ENCODE measurements around the gene RASAL1.
A peak's percentile ranks its signal among the peaks of the same experiment; 100 is the strongest.

Gene RASAL1

DNA sequence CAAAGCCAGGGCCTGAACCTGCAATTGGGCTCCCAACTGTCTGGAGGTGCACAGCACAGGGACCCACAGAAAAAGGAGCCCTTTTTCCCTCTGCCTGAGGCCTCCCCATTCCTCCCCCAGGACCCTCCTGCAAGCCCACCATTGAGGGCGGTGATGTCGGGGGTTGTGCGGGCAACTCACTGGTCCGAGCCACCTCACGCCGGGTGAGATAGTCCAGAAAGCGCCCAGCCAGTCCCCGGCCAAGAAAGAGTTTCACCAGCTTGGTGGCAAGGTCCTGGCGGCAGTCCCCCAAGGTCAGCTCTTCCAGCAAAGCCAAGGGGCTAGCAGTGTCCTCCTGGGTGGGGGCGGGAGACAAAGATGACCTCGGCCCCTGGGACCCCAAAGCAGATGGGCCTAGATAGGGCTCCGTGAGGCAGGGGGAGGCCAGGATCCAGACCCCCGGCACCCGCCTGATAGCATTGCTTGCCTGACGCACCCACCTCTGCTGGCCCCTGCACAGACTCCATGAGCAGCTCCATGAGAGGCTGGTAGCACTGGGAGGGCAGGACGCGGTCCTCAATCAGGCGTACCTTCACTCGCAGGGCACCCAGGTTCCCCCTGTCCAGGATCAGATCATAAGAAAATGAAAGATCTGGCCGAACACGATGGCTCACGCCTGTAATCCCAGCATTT, 20.0 kb downstream of the RASAL1 start:
- DNase-seq = no peak

DNA sequence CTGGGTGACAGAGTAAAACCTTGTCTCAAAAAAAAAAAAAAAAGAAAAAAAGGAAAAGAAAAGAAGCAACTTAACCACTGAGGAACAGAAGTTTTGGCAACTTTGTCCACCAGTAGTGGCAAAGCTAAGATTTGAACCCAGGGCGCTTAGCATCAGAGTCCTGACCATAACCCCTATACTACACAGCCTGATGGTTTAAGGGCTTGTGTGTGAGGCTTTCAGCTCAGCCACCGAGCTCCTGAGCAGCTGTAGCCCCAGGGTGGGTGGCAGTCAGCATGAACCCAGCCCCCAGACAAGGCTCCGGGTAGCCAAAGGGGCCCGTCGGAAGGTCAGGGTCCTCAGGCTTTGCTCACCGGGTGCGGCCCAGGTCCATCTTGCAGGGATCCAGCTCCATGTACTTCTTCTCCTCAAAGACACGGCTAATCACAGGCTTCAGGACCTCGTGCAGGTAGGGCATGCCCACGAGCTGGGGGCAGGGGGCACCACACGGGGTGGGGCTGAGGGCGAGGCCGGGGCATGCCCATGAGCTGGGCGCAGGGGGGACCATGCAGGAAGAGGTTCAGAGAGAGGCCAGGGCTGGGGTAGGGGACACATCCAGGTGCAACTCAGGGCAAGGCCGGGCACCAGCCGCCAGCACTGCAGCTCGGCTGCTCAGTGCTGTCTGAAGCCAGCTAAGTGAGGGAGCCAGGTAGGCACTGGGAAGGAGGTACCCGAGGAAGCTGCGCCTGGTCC, 20.9 kb downstream of the RASAL1 start:
- DNase-seq = no peak

DNA sequence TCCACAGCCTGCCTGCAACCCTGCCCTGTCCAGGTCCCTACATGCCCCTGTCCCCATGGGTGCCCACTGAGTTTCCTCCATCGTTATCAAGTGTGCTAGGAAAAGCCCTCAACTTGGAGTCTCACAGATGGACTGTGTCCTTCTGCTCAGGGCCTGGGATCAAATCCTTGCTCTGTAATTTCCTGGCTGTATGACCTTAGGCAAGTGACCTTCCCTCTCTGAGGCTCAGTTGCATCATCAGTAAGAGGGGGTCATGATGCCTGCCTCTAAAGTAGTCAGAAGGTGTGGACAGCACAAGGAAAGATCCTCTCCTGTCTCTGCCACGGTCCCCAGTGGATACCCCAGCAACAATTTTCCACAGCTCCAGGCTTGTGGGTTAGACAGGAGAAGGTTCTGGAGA, 22.2 kb downstream of the RASAL1 start:
- no peak for DNase-seq

DNA sequence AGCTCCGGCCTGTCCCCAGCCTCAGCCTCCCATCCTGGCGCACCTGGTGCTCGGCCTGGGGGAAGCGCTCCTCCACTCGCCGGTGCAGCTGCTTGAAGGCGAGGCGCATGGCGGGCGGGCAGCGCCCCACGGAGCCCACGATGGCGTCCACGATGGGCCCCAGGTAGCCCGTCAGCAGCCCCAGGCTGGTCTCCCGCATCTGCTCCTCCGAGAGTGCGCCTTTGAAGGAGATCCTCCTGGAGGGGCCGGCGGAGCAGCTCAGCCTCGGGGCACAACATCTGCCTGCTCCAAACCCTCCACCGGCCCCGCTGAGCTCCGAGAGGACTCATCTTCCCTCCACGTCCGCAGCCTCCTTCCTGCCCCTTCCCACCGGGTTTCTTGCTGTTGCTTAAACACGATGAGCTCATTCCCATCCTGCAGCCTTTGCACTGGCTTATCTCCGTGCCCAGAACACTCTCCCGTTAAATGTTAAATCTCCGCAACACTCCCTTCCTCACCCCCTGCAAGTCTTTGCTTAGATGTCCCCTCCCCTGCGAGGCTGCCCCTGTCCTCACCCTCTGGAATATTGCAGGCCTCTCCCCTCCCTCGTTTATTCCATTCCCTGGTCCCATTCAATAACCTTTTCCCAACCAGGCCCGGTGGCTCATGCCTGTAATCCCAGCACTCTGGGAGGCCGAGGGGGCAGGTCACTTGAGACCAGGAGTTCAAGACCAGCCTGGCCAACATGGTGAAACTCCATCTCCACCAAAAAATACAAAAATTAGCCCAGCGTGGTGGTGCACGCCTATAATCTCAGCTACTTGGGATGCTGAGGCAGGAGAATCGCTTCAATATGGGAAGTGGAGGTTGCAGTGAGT, 23.3 kb downstream of the RASAL1 start:
- no peak for DNase-seq

DNA sequence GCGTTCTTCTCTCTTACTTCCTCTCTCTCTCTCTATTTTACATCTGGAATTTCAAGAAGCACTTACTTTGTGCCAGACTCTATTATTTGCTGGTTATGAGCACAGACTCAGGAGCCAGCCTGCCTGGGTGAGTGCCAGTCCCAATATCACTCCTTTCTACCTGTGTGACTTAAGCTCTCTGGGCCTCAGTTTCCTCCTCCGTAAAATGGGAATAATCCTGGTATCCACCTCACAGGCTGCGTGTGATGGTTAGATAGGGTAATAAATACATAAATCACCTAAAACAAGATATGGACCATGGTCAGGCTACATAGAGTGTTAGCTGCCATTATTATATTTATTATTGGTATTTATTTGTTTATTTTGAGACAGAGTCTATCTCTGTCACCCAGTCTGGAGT, 24.3 kb downstream of the RASAL1 start:
- no peak for DNase-seq

DNA sequence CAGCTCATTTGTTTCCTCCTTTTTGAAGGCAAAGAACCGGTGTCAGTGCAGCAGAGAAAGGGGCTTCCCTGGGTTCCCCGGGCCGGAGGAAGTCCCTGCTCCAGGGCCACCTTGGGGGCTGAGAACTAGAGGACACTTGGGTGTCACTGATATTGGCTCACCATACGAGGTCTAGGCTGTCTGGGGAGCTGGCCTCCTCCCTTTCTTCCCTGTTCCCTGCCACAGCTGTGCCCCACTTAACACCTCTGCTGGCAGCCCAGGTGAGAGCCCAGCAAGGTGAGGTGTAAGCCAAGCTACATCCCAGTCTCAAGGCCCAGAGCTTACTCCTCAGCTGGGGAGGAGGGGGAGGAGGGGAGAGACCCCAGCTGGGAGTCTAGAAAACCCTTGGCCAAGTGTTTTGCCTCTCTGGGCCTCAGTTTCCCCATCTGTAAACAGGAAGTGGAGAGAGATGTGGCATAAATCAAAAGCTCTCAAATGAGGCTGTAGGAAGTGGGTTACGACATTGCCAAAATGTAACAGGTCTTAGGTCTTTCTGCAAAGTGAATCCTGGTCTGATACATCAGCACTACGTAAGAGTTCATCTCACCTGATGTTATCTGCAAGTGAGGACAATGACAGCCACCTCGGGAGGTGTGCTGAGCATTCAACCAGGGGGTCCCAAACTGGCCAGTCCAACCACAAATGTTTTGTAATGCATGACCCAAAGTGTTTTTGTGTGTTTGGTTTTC, 25.5 kb downstream of the RASAL1 start:
- no peak for DNase-seq

DNA sequence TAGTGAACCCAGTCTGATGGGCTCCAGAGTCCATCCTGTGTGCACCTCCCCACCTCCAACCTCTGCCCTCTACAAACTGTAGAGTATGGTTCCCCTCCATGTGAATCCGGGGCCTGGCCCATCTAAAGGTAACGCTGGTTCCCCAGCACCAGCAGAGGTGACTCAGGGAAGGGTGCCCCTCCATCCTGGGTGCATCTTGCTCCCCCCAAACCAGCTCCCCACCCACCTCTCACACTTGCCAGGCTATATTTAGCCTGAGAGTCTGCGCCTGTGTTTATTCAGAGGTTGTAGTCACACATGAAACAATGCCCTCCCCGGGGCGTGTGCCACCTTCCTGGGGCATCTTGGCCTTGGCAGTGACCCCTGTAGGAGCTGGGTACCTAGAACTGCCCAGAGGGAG, 26.2 kb downstream of the RASAL1 start:
- DNase-seq = no peak

DNA sequence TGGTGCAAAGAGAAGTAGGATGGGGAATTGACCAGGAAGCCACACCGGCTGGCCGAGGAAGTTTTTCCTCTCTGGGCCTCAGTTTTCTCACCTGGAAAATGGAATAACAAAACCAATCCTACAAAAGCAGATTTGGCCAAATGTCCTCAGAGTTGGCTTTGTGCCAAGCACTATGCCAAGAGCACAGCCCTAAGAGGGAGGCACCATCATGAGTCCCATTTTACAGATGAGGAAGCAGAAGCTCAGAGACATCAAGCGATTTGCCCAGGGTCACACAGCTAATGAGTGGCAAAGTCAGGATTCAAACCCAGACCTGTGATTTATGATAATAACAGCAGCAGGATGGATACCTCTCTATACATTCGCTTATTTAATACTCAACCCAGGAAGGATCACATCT, 27.3 kb downstream of the RASAL1 start:
- no peak for DNase-seq

DNA sequence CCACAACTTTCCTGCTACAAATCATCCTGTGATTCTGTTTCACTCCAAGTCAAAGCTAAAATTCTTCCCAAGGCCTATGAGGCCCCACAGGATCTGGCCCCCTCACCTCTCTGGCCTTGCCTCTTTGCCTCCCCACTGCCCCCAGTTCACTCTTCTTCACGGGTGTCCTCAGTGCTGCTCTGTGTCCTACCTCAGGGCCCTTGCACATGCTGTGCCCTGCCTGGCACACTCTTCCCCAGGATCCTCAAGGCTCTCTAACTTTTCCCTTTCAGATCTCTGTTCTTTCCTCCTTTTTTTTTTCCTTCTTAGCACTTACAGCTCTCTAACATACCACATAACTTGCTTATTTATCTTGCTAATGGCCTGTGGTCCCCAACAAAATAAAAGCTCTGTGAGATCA, 29.2 kb downstream of the RASAL1 start:
- DNase-seq = no peak

DNA sequence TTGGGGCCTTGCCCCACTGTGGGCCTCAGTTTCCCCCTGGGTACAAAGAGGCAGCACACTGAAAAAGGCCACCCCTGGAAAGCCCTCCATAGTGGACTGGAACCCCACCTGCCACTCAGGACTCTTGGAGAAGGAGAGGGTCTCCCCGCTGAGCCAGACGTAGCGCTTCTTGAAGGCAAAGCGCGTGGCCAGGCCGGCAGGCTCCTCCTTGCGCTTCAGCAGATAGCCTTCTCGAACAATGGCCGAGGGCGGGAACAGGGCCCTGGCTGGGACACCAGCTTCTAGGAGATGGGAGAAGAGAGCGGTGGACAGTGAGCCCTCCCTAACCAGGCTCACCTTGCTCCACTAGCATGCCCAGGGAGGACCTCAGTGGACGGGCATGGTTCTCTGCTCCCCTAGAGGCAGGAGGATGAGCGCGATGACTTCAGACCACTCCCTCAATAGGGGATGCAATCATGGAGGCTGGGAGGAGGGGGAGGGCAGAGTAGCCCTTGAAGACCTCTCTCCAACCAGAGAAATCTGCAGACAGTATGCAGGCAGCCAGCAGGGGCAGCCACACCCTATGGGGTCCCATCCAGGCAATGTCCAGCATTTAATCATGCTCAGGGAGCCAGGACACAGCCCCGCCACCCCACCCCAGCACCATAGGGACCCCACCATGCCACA, 29.8 kb downstream of the RASAL1 start:
- no peak for DNase-seq

DNA sequence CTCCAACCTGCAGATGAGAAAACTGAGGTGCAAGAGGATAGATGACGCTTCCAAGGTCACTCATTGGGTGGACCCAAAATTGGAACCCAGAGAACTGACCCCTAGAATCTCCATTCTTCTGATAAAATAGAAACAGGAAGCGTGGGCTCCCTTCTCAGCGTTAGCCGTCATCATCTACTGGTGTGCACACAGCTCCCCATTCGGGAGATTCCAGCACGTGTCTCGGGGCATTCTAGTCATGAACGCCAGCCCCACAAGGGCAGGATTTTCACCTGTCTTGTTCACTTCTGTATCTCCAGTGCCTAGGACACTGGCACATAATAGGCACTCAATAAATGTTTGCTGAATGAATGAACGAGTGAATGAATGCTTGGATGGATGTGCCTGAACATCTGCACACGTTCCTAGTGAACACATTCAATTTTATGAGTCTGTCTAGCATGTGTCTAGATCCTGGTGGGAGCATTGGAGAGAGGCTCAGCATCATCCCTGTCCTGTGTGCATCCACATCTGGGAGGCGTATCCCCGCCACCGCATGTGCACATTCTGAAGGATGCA, 30.5 kb downstream of the RASAL1 start:
- DNase-seq = no peak

DNA sequence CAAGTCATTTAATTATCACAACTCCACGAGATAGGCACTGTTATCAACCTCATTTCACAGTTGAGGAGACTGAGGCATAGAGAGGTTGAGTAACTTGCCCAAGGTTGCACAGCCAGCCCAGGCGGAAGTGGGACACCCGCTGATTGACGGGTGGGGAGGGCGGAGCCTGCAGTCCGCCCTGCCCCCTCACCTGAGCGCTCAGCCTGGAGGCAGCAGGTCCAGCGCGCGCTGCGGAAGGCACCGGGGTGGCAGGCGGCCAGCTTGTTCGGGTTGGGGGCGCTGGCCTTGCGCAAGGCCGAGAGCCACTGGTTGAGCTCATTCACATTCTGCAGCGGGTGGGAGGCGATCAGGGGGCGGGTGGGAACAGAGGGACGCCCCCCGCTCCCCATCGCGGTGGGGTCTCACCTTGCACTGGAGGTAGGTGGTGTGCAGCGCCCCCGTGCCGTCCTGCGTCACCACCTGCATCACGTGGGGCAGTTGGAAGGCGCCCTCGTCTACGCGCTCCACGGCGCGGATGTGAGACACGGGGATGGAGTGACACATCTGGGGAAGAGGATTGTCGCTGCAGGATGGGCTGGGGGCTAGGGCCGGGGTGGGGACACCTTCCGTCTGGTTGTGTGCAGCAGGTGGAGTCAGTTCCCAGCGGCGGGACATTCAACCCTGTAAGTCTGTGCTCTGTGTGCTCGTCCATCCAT, 31.7 kb downstream of the RASAL1 start:
- DNase-seq = no peak

DNA sequence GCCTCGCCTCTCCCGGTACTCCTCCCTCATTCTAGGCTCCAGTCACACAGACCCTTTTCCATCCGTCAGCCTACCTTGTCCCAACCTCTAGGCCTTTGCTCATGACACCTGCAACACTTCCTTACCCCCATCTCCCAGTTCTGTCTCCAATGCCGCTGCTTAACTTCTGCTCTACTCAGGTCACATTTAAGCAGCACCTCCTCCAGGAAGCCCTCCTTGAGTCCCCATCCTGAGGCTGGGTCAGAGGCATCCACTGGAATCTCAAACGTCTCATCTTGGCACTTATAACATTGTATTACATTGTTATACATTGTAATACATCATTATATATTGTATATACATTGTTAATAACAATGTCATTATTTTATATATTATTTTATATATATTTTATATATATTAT, 32.8 kb downstream of the RASAL1 start:
- DNase-seq = no peak

DNA sequence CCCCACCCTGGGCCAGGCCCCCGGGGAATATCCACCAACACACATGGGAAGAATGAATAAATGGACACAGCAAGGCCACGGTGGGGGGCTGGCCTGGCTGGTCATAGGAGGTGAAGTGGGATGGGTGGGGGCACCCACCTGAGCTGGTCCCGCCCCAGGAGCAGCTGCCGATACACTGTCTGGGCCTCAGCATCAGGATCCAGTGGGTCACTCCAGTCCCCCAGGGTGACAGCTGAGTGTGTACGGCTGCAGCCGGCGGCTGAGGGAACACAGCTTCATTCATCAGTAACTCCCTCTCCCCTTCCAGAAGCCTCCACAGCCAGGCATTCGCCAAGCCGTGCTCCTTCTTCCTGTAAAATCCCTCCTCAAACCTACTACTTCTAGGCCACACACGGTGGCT, 33.8 kb downstream of the RASAL1 start:
- DNase-seq = no peak

DNA sequence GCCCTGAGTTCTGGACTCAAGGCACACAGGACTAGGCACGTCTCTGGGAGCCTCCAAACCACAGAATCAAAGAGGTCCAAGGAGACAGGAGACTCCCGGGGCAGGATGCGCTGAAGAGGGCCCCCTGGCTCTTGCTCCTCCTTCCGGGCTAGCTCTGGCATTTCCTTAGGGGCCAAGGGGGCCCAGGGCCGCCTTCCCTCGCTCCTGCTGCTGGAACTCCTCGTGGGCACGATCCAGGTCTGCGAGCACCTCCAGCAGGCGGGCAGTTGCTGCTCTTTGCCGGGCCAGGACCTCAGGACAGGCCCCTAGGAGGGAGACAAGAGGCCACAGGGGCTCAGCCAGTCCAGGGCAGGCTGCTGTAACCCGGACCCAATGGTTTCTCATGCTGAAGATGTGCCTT, 35.8 kb downstream of the RASAL1 start:
- DNase-seq = no peak

DNA sequence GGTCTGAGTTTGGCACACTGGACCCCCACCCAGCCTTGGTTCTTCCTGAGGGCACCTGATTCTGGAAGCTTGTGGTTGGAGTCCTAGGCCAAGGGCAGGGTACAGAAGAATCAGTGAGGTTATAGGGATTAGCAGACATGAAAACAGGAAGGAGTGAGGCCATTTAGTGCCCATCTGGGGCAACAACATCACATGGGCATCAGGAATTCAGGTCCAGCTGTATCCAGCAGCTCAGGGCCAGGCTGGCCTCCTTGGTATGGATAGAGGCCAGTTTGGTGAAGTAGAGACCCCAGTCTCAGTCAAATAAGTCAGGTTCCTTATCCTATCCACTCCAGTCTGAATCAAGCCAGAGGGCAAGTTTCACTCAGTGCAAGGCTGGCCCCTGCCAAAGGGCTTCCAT, 36.2 kb downstream of the RASAL1 start:
- no peak for DNase-seq

DNA sequence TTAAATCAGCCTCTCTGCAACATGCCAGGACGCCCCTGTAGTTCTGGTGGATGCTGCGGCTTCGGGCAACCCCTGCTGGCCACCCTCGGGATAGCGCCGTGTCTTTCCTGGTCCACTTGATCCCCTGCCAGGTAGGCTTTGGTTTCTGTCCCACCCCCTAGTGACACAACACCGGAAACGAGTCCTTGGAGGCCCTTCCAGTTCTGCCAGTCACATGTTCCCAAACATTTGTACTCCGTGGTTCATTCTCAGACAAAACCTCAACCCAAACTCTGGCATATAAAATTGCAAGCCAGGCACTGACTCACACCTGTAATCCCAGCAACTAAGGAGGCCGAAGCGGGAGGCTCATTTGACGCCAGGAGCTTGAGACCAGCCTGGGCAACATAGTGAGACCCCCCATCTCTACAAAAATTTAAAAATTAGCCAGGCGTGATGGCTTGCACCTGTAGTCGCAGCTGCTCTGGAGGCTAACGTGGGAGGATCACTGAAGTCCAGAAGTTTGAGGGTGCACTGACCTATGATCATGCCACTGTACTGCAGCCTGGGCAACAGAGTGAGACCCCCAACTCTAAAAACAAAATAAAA, 37.0 kb downstream of the RASAL1 start:
- peak; percentile 52 to 64 for DNase-seq

DNA sequence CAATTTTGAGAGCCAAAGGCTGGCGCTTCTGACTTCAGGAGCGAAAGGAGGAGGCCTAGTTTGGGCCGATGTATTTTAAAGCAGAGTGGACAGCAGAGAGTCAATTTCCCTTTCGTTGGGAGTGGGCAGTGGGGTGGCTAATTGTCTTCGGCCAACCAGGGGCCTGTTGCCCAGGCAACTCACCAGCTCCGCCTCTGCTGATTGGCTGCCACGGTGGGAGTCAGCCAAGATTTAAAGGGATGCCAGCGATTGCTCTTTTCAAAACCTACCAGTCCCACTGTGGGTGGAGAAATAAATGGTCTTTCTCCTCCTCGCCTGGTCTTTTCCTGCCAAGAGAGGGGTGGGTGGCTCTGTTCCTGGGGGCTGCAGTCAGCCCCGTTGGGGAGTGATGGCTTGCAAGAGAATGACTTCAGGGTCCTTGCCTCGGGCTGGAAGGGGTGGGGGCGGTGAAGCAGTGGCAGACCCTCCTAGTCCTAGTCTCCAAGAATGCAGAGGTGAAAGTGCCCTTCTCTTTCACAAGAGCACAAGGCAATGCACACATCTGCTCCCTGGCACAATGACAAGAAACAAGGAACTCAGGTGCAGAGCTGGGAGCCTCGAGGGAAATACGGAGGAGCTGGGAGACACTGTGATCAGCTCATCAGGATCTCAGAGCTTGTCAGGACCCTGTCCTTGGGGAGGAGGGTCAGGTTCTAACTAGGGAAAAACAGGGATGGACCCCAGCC, 37.7 kb downstream of the RASAL1 start:
- DNase-seq = peak; percentile 80 to 86

DNA sequence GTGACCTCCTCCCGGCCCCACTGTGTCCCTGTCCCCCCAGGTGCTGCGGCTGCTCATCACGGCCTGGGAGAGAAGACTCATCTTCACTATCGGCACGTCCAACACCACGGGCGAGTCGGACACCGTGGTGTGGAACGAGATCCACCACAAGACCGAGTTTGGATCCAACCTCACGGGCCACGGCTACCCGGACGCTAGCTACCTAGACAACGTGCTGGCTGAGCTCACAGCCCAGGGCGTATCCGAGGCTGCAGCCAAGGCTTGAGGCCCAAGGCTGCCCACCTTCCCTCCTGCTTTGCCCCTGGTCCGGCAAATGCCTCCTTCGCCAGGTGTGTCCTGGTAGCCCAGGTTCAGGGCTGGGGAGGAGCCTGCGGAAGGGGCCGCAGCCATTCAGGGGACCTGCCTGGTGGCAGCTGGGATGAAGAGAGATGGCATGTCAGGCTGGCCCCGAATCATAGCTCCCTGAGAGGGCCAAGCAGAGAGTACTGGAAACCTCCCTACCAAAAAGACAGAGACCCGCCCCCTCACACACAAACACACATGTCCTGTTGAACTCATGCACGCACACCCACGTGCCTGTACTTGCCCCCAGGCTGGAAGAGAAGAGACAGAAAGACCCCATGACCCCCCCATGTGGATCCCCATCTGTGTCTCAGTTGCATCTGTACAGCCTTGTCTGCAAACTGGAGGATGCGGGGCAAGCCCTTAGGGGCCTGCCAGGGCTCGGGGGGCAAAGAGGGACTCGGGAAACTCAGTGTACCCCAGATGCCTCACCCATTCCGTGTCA, 38.7 kb downstream of the RASAL1 start:
- no peak for DNase-seq

DNA sequence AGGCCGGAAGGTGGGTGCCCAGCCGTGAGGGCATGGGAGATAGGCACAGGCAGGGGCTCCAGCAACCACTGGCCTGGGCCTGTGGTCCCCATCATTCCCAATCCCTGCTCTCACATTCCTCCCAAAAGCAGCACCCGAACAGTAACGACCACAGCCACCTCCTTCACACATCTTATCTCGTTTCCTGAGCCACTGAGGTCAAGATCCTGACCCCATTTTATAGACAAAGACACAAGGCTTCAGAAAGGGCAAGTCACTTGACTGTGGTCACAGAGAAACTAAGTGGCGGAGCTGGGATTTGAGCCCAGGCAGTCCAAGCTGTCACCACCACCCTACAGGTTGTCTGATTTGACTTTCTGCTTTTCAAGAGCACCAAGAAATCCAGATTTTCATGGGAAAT, 40.2 kb downstream of the RASAL1 start:
- DNase-seq = no peak

Data from hippocampal formation (tissue), 2 donors.